Measurements from ENCODE around the gene TLCD3B. TPM values are rescaled to one million over a fixed set of nuclear protein-coding genes. Genes with fewer than 3 reads are reported as not detected.
A peak's percentile ranks its signal among the peaks of the same experiment; 100 is the strongest.

TLCD3B gene
- total and polyA plus RNA-seq, 2 of the 4 experiments (the other 2 are of a cell fraction), result 0.19 TPM; not detected in 1

DNA sequence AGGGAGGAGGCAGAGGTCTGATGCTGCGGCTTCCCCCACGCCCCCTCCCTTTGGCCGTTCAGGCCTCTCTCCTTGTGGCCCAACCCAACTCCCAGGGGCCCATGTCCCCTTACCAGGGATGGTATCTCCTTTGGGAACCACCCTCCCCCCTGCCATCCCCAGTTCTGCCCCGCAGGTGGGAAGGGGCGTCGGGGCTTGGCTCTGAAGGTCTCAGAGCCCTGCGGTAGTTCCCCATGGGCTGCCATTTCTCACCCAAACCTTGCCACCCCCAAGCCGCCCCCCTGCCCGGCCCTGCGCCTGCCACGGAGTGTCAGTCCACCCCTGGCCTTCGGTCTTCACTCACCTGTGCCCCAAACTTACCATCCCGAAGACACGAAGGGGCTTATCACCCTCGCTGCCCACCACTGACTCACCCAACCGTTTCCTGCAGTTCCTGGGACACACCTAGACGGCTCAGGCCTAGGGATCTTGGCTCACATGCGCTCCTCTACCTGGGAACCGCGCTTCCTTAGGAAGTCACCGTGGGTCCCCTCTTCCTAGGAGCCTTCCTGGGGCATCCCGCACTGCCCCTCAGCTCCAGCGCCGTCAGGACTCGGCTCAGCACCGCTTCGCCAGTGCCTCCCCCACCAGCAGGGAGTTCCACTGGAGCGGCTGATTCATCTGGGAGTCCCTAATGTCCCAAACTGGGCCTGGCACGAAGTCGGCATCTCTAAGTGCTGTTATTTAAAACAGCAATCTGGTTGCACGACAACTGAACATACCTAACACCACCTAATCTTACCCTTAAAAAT is 19.2 kb downstream of the TLCD3B start:
- no peak overlapping the region for H2BK20ac ChIP-seq (ENCODE audit: low read depth, low read length)
- POLR2A ChIA-PET (ENCODE audit: unreplicated experiment), result no interaction called here
- TF ChIP-seq BHLHE40 (IDR thresholded peaks at IDR 0.05; ENCODE audit: low read depth, low read length), result no peak
- no peak for TF ChIP-seq MXI1 (IDR thresholded peaks at IDR 0.05; ENCODE audit: borderline replicate concordance, low read depth, low read length)
- TF ChIP-seq CHD1 (IDR thresholded peaks at IDR 0.05; ENCODE audit: low read depth, low read length), result no peak
- TF ChIP-seq MAFK (IDR thresholded peaks at IDR 0.05; ENCODE audit: low read depth, low read length), result no peak
- no peak for TF ChIP-seq POLR2A (IDR thresholded peaks at IDR 0.05; ENCODE audit: low read depth, low read length)
- no peak for TF ChIP-seq MAZ (IDR thresholded peaks at IDR 0.05; ENCODE audit: borderline replicate concordance, low read depth, low read length)
- no peak for TF ChIP-seq RAD21 (IDR thresholded peaks at IDR 0.05; ENCODE audit: low read length)
- no peak for TF ChIP-seq RCOR1 (IDR thresholded peaks at IDR 0.05; ENCODE audit: insufficient replicate concordance, low read length)
- no peak for TF ChIP-seq CEBPB (IDR thresholded peaks at IDR 0.05; ENCODE audit: low read depth, low read length)
- no peak for TF ChIP-seq FOS (IDR thresholded peaks at IDR 0.05; ENCODE audit: low read depth, low read length)
- no peak for TF ChIP-seq NFE2L2 (IDR thresholded peaks at IDR 0.05; ENCODE audit: low read depth, low read length)
- TF ChIP-seq, protein P1, sequence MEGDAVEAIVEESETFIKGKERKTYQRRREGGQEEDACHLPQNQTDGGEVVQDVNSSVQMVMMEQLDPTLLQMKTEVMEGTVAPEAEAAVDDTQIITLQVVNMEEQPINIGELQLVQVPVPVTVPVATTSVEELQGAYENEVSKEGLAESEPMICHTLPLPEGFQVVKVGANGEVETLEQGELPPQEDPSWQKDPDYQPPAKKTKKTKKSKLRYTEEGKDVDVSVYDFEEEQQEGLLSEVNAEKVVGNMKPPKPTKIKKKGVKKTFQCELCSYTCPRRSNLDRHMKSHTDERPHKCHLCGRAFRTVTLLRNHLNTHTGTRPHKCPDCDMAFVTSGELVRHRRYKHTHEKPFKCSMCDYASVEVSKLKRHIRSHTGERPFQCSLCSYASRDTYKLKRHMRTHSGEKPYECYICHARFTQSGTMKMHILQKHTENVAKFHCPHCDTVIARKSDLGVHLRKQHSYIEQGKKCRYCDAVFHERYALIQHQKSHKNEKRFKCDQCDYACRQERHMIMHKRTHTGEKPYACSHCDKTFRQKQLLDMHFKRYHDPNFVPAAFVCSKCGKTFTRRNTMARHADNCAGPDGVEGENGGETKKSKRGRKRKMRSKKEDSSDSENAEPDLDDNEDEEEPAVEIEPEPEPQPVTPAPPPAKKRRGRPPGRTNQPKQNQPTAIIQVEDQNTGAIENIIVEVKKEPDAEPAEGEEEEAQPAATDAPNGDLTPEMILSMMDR (conservative IDR thresholded peaks at IDR 0.05; ENCODE audit: low read depth, low read length), result no peak
- TF ChIP-seq, protein P2, sequence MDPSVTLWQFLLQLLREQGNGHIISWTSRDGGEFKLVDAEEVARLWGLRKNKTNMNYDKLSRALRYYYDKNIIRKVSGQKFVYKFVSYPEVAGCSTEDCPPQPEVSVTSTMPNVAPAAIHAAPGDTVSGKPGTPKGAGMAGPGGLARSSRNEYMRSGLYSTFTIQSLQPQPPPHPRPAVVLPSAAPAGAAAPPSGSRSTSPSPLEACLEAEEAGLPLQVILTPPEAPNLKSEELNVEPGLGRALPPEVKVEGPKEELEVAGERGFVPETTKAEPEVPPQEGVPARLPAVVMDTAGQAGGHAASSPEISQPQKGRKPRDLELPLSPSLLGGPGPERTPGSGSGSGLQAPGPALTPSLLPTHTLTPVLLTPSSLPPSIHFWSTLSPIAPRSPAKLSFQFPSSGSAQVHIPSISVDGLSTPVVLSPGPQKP (IDR thresholded peaks at IDR 0.05; ENCODE audit: borderline replicate concordance, low read depth, low read length), result no peak
- TF ChIP-seq, protein P3, sequence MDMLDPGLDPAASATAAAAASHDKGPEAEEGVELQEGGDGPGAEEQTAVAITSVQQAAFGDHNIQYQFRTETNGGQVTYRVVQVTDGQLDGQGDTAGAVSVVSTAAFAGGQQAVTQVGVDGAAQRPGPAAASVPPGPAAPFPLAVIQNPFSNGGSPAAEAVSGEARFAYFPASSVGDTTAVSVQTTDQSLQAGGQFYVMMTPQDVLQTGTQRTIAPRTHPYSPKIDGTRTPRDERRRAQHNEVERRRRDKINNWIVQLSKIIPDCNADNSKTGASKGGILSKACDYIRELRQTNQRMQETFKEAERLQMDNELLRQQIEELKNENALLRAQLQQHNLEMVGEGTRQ (IDR thresholded peaks at IDR 0.05; ENCODE audit: low read depth, low read length), result no peak
- no peak for TF ChIP-seq SMC3 (IDR thresholded peaks at IDR 0.05; ENCODE audit: low read depth, low read length)
- TF ChIP-seq RFX5 (IDR thresholded peaks at IDR 0.05; ENCODE audit: low read depth, low read length), result no peak
- dilution Hi-C loops (cut with HindIII; ENCODE audit: low sequenced_read_pairs, unreplicated experiment), result no loop called here
- no peak overlapping the region for H2BK15ac ChIP-seq (ENCODE audit: low read depth, low read length)
- intact Hi-C loops (cut with micrococcal nuclease), result no loop called here
- ATAC-seq (ENCODE audit: low read depth) (no peak), DNase-seq (no peak)
- no peak overlapping the region for H3K23ac ChIP-seq (ENCODE audit: low read depth, low read length)
- no peaks in the 10 kb centered on the region for H3K9me3 ChIP-seq (ENCODE audit: control insufficient read depth, insufficient read depth, low read length)
- no peaks in the 10 kb centered on the region for H3K79me1 ChIP-seq (ENCODE audit: low read depth in 1 of 2, low read length in 2 of 2)
- H3K4me3 ChIP-seq (ENCODE audit: insufficient read depth, low read depth, low read length), result no peak overlapping the region
- CTCF ChIA-PET, result no interaction called here
- no peak overlapping the region for H4K91ac ChIP-seq (ENCODE audit: insufficient read depth, low read depth, low read length)
- H3K4me1 ChIP-seq (ENCODE audit: control insufficient read depth, insufficient read depth, low read length), result no peaks in the 10 kb centered on the region; the same call in 1 of the 2 replicates
- no peak overlapping the region for H2AK5ac ChIP-seq (ENCODE audit: low read depth, low read length)
- no TSS peak for BruUV-seq (replicated peaks)
- H3K36me3 ChIP-seq (ENCODE audit: control insufficient read depth, insufficient read depth, low read length), result no peaks in the 10 kb centered on the region
- no peak overlapping the region for H3K4me2 ChIP-seq (ENCODE audit: low read depth, low read length)
- H3K14ac ChIP-seq (replicated peaks; ENCODE audit: low read depth, low read length), result no peak overlapping the region
- 10% methylated on average over 14 of the region's 31 CpGs; no CpG with 5 or more reads in 1 of the 2 experiments for WGBS, 2 experiments (ENCODE audit: extremely low coverage in 2 of 2, insufficient read length in 1 of 2)
- peak overlapping the region; percentile 51 for H2AFZ ChIP-seq (replicated peaks; ENCODE audit: low read length, poor library complexity)
- H2BK120ac ChIP-seq (ENCODE audit: low read depth, low read length), result no peak overlapping the region
- peaks cover 27% of the 10 kb centered on the region for H3K27me3 ChIP-seq (ENCODE audit: control insufficient read depth, insufficient read depth, low read length)
- no peaks in the 10 kb centered on the region; the same call in 1 of the 2 replicates for H4K20me1 ChIP-seq (ENCODE audit: insufficient read depth, low read length)
- peak overlapping the region; percentile 78 for H2AK9ac ChIP-seq (replicated peaks; ENCODE audit: low read depth, low read length, poor library complexity)
- no peak overlapping the region for H3K9ac ChIP-seq (ENCODE audit: low read depth, low read length)
- no peak overlapping the region for H3K27ac ChIP-seq (ENCODE audit: insufficient read depth, low read length)
- H3K9me1 ChIP-seq (ENCODE audit: insufficient read depth, low read length), result no peaks in the 10 kb centered on the region
- no peak overlapping the region for H3K4ac ChIP-seq (ENCODE audit: low read depth, low read length)
- H4K8ac ChIP-seq (ENCODE audit: low read depth in 2 of 2, low read length in 2 of 2), result no peak overlapping the region
- no peak overlapping the region for H4K5ac ChIP-seq (ENCODE audit: low read depth, low read length)
- H3K18ac ChIP-seq (ENCODE audit: low read depth, low read length), result no peak overlapping the region
- no peak overlapping the region for H3K56ac ChIP-seq (ENCODE audit: extremely low read depth, insufficient read depth, low read length)
- in situ Hi-C loops (cut with MboI; ENCODE audit: low sequenced_read_pairs), result no loop called here
- no peak overlapping the region for H2BK5ac ChIP-seq (ENCODE audit: low read depth, low read length, poor library complexity, severe bottlenecking)
